Psoas muscle (tissue), 8 donors: ENCODE data around the gene BNC1. TPM values are rescaled to one million over a fixed set of nuclear protein-coding genes. Genes with fewer than 3 reads are reported as not detected.
"Not testable (repeated sequence)": the region's sequence is repeated elsewhere in the genome, so short reads cannot be mapped to it uniquely, and the experiment has no call there.

ENCODE experiments used
- ATAC-seq, 4 donors: fragments of 200-7000 bp; cut with Tn5 transposase; one replicate each; pipeline ENCODE4 v1.9.1; 2020; ENCODE audit warnings: moderate library complexity in 3 of 4, mild to moderate bottlenecking in 2 of 4
- DNase-seq, 2 donors: peaks; one replicate each; pipeline ENCODE4 v3.0.0-alpha.2; 2020
- H3K27ac ChIP-seq: fragments of 200-600 bp; one replicate; pipeline ENCODE4 v1.8.0; 2022
- H3K27me3 ChIP-seq, 3 donors: fragments of 200-600 bp in 1 of 3; one replicate each; pipeline versions ENCODE4 v1.6.1 to v1.8.0; 2013 to 2022; ENCODE audit warnings: low read length in 2 of 3, mild to moderate bottlenecking in 2 of 3, moderate library complexity in 1 of 3; ENCODE audit not compliant: insufficient read depth in 3 of 3
- H3K36me3 ChIP-seq, 2 donors: fragments of 200-600 bp in 1 of 2; one replicate each; pipeline versions ENCODE4 v1.6.1 to v1.8.0; 2013 to 2022; ENCODE audit warnings: low read depth in 1 of 2, mild to moderate bottlenecking in 1 of 2, moderate library complexity in 1 of 2; ENCODE audit not compliant: insufficient read depth in 1 of 2
- H3K4me1 ChIP-seq: fragments of 200-600 bp; one replicate; pipeline ENCODE4 v1.8.0; 2022
- H3K4me3 ChIP-seq: fragments of 200-600 bp; one replicate; pipeline ENCODE4 v1.8.0; 2022; ENCODE audit warnings: mild to moderate bottlenecking
- H3K9me3 ChIP-seq: fragments of 200-600 bp; one replicate; pipeline ENCODE4 v1.8.0; 2022
- CTCF ChIP-seq: fragments of 200-600 bp; IDR thresholded peaks from one replicate; pipeline ENCODE4 v1.8.0; 2022; ENCODE audit warnings: antibody characterized with exemption
- WGBS, 3 donors: extraction: QIAGEN DNeasy Blood & Tissue Kit; methylation state at CpG; one replicate each; pipeline versions ENCODE4 v1.1.6 to v1.1.7; 2013; 5-methylcytosine and 5-hydroxymethylcytosine counted together
- intact Hi-C, 2 donors: fragments of 100-400 bp; cut with DNase I; formaldehyde crosslinking; loops; one replicate each; pipeline versions ENCODE4 v1.11.0 to v1.14.2; 2022
- polyA plus RNA-seq, 3 donors: library from polyadenylated mRNA; stranded (reverse); fragments of 200-250 nt; gene quantifications; one replicate each; pipeline ENCODE4 v1.2.3, GENCODE V29; 2013
- total RNA-seq, 4 donors: library from RNA; stranded (reverse); fragmentation: NEBNext Ultra II Directional in 2 of 4; extraction: Animal tissue kit (Norgen Biotek cat#: 25700) in 2 of 4; gene quantifications; one replicate each; pipeline versions ENCODE4 v1.2.1 to v1.2.4, GENCODE V29; 2021 to 2023
- donor health status: healthy with polysubstance abuse.
- donor health status: DM: no; HTN: no; CAD: no; lungs with moderate emphysema.
- donor health status: Bipolar disorder and iron deficiency.
- donor health status: healthy.
- donor health status: DM: yes; HTN: yes; CAD: no.
- donor health status: DM: no; HTN: no; CAD: no.
- donor health status: DM: no; HTN: no; CAD: no.
- donor health status: DM: yes; HTN: yes; CAD: no.

Gene BNC1
- total and polyA plus RNA-seq, 7 donors: 0.04 to 0.26 (median 0.10) TPM

- Histone ChIP-seq H3K4me3 (no peak overlapping the region), H3K4me1 (no peaks in the 10 kb centered on the region), H3K27ac (no peak overlapping the region), H3K27me3 (peaks cover 0 to 27% (median 3%) of the 10 kb centered on the region in 3 donors), H3K36me3 (no peaks in the 10 kb centered on the region), H3K9me3 (no peaks in the 10 kb centered on the region)
- TF ChIP-seq CTCF: no peak
- 12 to 23% (median 17%) methylated on average over 1 of the region's 1 CpG for WGBS, 3 donors
- ATAC-seq (no peak), DNase-seq (no peak)
- intact Hi-C loops: no loop called here
Observed at GRCh38 chr15:83270176-83270575, 14.3 kb downstream of the BNC1 start.

- Histone ChIP-seq H3K9me3 (no peaks in the 10 kb centered on the region), H3K4me1 (no peaks in the 10 kb centered on the region), H3K4me3 (no peak overlapping the region), H3K27me3 (peaks cover 0 to 20% (median 3%) of the 10 kb centered on the region in 3 donors), H3K27ac (no peak overlapping the region), H3K36me3 (no peaks in the 10 kb centered on the region)
- ATAC-seq: no peak
- no peak for DNase-seq
- intact Hi-C loops: no loop called here
- WGBS, 3 donors: 74 to 82% (median 78%) methylated on average over 4 of the region's 4 CpGs
- TF ChIP-seq CTCF: no peak
Observed at GRCh38 chr15:83268147-83268546, 16.3 kb downstream of the BNC1 start.

DNA sequence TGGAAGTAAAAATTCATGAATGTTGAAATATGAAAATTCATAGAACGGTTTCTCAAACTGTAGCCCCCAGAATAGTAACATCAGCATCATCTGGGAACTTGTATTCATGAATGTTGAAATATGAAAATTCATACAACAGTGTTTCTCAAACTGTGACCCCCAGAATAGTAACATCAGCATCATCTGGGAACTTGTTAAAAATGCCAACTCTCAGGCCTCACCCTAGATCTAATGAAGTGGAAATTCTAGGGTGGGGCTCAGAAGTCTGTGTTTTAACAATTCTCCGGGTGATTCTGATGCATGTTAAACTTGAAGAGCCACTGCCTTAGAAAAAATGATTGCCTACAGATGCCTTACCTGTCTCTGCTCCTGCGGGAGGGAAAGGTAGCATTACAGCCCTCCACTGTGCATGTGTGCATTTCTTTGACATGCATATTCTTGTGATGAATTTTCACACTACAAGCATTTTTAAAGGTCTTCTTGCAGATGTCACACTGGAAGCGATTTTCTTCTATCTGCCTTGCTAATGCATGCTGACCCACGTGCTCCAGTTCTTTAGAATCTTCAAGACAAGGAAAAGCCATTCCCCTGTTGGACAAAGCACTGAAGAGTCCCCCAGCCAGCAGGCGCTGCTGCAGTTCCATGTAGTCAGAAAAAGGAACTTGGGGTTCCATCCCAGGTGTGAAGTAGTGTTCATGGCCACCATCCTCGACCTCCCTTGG lies 21.7 kb downstream of the BNC1 start:
- Histone ChIP-seq H3K27me3 (peaks cover 0 to 13% (median 3%) of the 10 kb centered on the region in 3 donors), H3K4me1 (no peaks in the 10 kb centered on the region), H3K9me3 (no peaks in the 10 kb centered on the region), H3K36me3 (no peaks in the 10 kb centered on the region), H3K4me3 (no peak overlapping the region), H3K27ac (no peak overlapping the region)
- TF ChIP-seq CTCF: no peak
- intact Hi-C loops: no loop called here
- ATAC-seq (no peak), DNase-seq (no peak)
- WGBS, 3 donors: 84 to 89% (median 88%) methylated on average over 7 of the region's 7 CpGs

DNA sequence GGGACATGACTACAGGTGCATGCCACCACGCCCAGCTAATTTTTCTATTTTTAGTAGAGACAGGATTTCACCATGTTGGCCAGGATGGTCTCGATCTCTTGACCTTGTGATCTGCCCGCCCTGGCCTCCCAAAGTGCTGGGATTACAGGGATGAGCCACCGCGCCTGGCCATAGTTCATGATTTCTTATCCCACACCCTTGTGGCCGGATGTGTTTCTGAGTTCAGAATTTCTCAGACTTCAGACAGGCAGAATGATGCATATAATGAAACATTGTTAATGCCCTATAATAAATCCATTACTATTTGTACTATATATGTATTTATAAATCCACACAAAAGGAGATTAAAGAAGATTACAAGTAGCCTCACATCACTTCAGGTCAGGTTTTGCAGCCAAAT lies 22.3 kb downstream of the BNC1 start:
- intact Hi-C loops: not testable (repeated sequence)

GRCh38 chr15:83250781-83251180 lies 33.7 kb downstream of the BNC1 start:
- Histone ChIP-seq H3K27ac (no peak overlapping the region), H3K9me3 (no peaks in the 10 kb centered on the region), H3K4me1 (no peaks in the 10 kb centered on the region), H3K27me3 (peaks cover 0 to 41% (median 1%) of the 10 kb centered on the region in 3 donors), H3K4me3 (no peak overlapping the region), H3K36me3 (no peaks in the 10 kb centered on the region)
- no peak for DNase-seq
- intact Hi-C loops: no loop called here
- TF ChIP-seq CTCF: no peak
- no peak for ATAC-seq

More for the DNA sequence above, 22.3 kb downstream of the BNC1 start:
- DNase-seq, H3K4me3 ChIP-seq, ATAC-seq, H3K36me3 ChIP-seq, H3K9me3 ChIP-seq, H3K4me1 ChIP-seq, H3K27ac ChIP-seq: not testable (repeated sequence)
- WGBS, 3 donors: 83 to 90% (median 90%) methylated on average over 6 of the region's 6 CpGs
- peaks cover 0 to 16% (median 3%) of the 10 kb centered on the region in 3 donors for H3K27me3 ChIP-seq
